ENCODE results near the gene TRIM9.
A peak's percentile ranks its signal among the peaks of the same experiment; 100 is the strongest.

The TRIM9 gene

GRCh38 chr14:50932156-50932555 lies 162.7 kb downstream of the TRIM9 start:
- DNase-seq, result no peak

- no peak for DNase-seq
Measured at GRCh38 chr14:50931559-50931958, 163.3 kb downstream of the TRIM9 start.

GRCh38 chr14:50929506-50929905 lies 165.4 kb downstream of the TRIM9 start:
- DNase-seq, result no peak

GRCh38 chr14:50928002-50928635 lies 166.8 kb downstream of the TRIM9 start:
- peak; percentile 33 for DNase-seq

- DNase-seq, result no peak
Measured at GRCh38 chr14:50926851-50927386, 168.0 kb downstream of the TRIM9 start.
